HCT116 (cell line): ENCODE data around the gene MSL2. TPM values are rescaled to one million over a fixed set of nuclear protein-coding genes. Genes with fewer than 3 reads are reported as not detected.
"Not testable (repeated sequence)": the region's sequence is repeated elsewhere in the genome, so short reads cannot be mapped to it uniquely, and the experiment has no call there.

Experiments
- ATAC-seq: fragments of 200-7000 bp; cut with Tn5 transposase; 2 replicates; pipeline ENCODE4 v1.9.1; 2020; ENCODE audit warnings: mild to moderate bottlenecking, moderate library complexity
- BruUV-seq: library from RNA; stranded (reverse); fragments of 400-500 nt; replicated peaks from 2 replicates; lab custom pipeline; 2021; lab: Mats Ljungman, UMichigan
- CTCF ChIA-PET: fragments of 300-600 bp; sonication (Branson Sonifier 250); formaldehyde crosslinking; loops from one replicate; lab custom pipeline; 2021; ENCODE audit warnings: antibody characterized with exemption; lab: Charles Lee
- POLR2A ChIA-PET: fragments of 300-600, 350-600 bp; sonication (Branson Sonifier 250); formaldehyde crosslinking; loops from one replicate; lab custom pipeline; 2021; ENCODE audit warnings: antibody characterized with exemption; lab: Charles Lee
- RAD21 ChIA-PET, 2 experiments: fragments of 300-600 bp; sonication (Branson Sonifier 250); formaldehyde crosslinking; loops; one replicate each; lab custom pipeline; 2023; ENCODE audit warnings: low total read pairs in 2 of 2; ENCODE audit not compliant: uncharacterized antibody in 2 of 2, unreplicated experiment in 2 of 2, low non-redundant PET in 1 of 2; lab: Charles Lee
- DNase-seq: peaks from one replicate; pipeline ENCODE4 v3.0.0-alpha.2; 2010; ENCODE audit warnings: low read depth, low spot score
- H2AFZ ChIP-seq: fragments of 200-600 bp; shearing (Covaris generic), sonication (generic); 2 replicates; pipeline ENCODE4 v1.6.1; 2017; ENCODE audit warnings: low read depth, mixed run types, mixed read lengths, antibody characterized with exemption, low read length; ENCODE audit not compliant: poor library complexity, severe bottlenecking
- H3K27ac ChIP-seq: 2 replicates; pipeline ENCODE4 v1.5.1; 2012; ENCODE audit warnings: low read depth, low read length
- H3K27me3 ChIP-seq: fragments of 200-600 bp; sonication (generic); 2 replicates; pipeline ENCODE4 v1.6.1; 2016; ENCODE audit warnings: mixed run types, low read length, mixed read lengths; ENCODE audit not compliant: insufficient read depth
- H3K36me3 ChIP-seq, 2 experiments: fragments of 200-500 bp in 1 of 2; fragments of 200-600 bp in 1 of 2; sonication (Bioruptor generic) in 1 of 2; sonication (generic) in 1 of 2; 2 replicates each; pipeline versions ENCODE4 v1.5.1 to v1.6.1; 2014 to 2016; ENCODE audit warnings: low read length in 2 of 2, inconsistent platforms in 1 of 2, mixed read lengths in 1 of 2, mixed run types in 1 of 2; ENCODE audit not compliant: insufficient read depth in 2 of 2, control insufficient read depth in 1 of 2
- H3K4me1 ChIP-seq, 2 experiments: fragments of 200-600 bp in 1 of 2; sonication (generic) in 1 of 2; 2 replicates each; pipeline versions ENCODE4 v1.5.1 to v1.6.1; 2012 to 2017; ENCODE audit warnings: low read length in 2 of 2, inconsistent platforms in 1 of 2, mild to moderate bottlenecking in 1 of 2, mixed read lengths in 1 of 2, mixed run types in 1 of 2, moderate library complexity in 1 of 2; ENCODE audit not compliant: insufficient read depth in 2 of 2, control insufficient read depth in 1 of 2
- H3K4me2 ChIP-seq: fragments of 200-600 bp; sonication (generic); 2 replicates; pipeline ENCODE4 v1.6.1; 2017; ENCODE audit warnings: mixed run types, low read length, mixed read lengths
- H3K4me3 ChIP-seq, 2 experiments: fragments of 200-600 bp in 1 of 2; sonication (generic) in 1 of 2; replicated peaks in 1 of 2; 2 replicates each; pipeline ENCODE4 v1.5.1; 2011 to 2016; ENCODE audit warnings: low read length in 2 of 2, control low read depth in 1 of 2, low read depth in 1 of 2, mild to moderate bottlenecking in 1 of 2, mixed read lengths in 1 of 2, mixed run types in 1 of 2
- H3K79me2 ChIP-seq: fragments of 200-600 bp; sonication (generic); 2 replicates; pipeline ENCODE4 v1.6.1; 2017; ENCODE audit warnings: mild to moderate bottlenecking, mixed run types, low read length, moderate library complexity, mixed read lengths; ENCODE audit not compliant: insufficient read depth
- H3K9ac ChIP-seq: fragments of 200-600 bp; sonication (generic); 2 replicates; pipeline ENCODE4 v1.6.1; 2016; ENCODE audit warnings: low read length, mixed read lengths
- H3K9me2 ChIP-seq: fragments of 200-600 bp; sonication (generic), shearing (Covaris generic); 2 replicates; pipeline ENCODE4 v1.6.1; 2017; ENCODE audit warnings: mixed run types, mild to moderate bottlenecking, moderate library complexity; ENCODE audit not compliant: insufficient read depth
- H3K9me3 ChIP-seq, 2 experiments: fragments of 200-500 bp in 1 of 2; fragments of 200-600 bp in 1 of 2; sonication (Bioruptor generic) in 1 of 2; sonication (generic) in 1 of 2; 2 replicates each; pipeline ENCODE4 v1.6.1; 2014 to 2017; ENCODE audit warnings: low read length in 2 of 2, mixed read lengths in 2 of 2, inconsistent platforms in 1 of 2, low read depth in 1 of 2, mild to moderate bottlenecking in 1 of 2, mixed run types in 1 of 2, moderate library complexity in 1 of 2; ENCODE audit not compliant: control insufficient read depth in 1 of 2, insufficient read depth in 1 of 2
- H4K20me1 ChIP-seq: fragments of 200-600 bp; sonication (generic), shearing (Covaris generic); 2 replicates; pipeline ENCODE4 v1.6.1; 2017; ENCODE audit warnings: mixed run types, mild to moderate bottlenecking, moderate library complexity; ENCODE audit not compliant: insufficient read depth
- ATF3 ChIP-seq: IDR thresholded peaks from 2 replicates; pipeline ENCODE4 v1.6.1; 2012
- CTCF ChIP-seq, 3 experiments: fragments of 200-600 bp in 1 of 3; sonication (generic) in 1 of 3; IDR thresholded peaks in 2 of 3; conservative IDR thresholded peaks in 1 of 3; 2 replicates each; pipeline ENCODE4 v1.5.1; 2012 to 2017; ENCODE audit warnings: low read depth in 2 of 3, low read length in 2 of 3, antibody characterized with exemption in 1 of 3, borderline replicate concordance in 1 of 3, control low read depth in 1 of 3, mild to moderate bottlenecking in 1 of 3, mixed read lengths in 1 of 3, mixed run types in 1 of 3, moderate library complexity in 1 of 3; ENCODE audit not compliant: insufficient read depth in 1 of 3
- MAX ChIP-seq: IDR thresholded peaks from 2 replicates; pipeline ENCODE4 v1.6.1; 2012
- POLR2AphosphoS5 ChIP-seq: IDR thresholded peaks from 2 replicates; pipeline ENCODE4 v1.6.1; 2011; ENCODE audit warnings: mild to moderate bottlenecking, low read depth, low read length, moderate library complexity
- RAD21 ChIP-seq: IDR thresholded peaks from 2 replicates; pipeline ENCODE4 v1.6.1; 2012; ENCODE audit warnings: low read depth, mild to moderate bottlenecking
- REST ChIP-seq: IDR thresholded peaks from 2 replicates; pipeline ENCODE4 v1.6.1; 2012; ENCODE audit warnings: low read depth
- SIN3A ChIP-seq: IDR thresholded peaks from 2 replicates; pipeline ENCODE4 v1.6.1; 2012; ENCODE audit warnings: low read depth
- TCF7L2 ChIP-seq: IDR thresholded peaks from 2 replicates; pipeline ENCODE4 v1.7.0; 2011; ENCODE audit warnings: borderline replicate concordance, inconsistent platforms; ENCODE audit not compliant: insufficient read depth, insufficient read length; ENCODE audit errors: extremely low read depth
- intact Hi-C: fragments of 100-400 bp; cut with micrococcal nuclease; formaldehyde crosslinking; loops from 2 replicates; pipeline ENCODE4 v1.10.0; 2022
- total RNA-seq: library from RNA; stranded (reverse); gene quantifications from one replicate; pipeline ENCODE4 v1.2.1, GENCODE V29; 2021; ENCODE audit not compliant: unreplicated experiment

The MSL2 gene
- total RNA-seq, 1 experiment from 2014 or later, result 34.8 TPM

- BruUV-seq, ATAC-seq, H3K9ac ChIP-seq, H3K36me3 ChIP-seq, H3K27me3 ChIP-seq, POLR2A ChIA-PET, intact Hi-C loops, CTCF ChIA-PET, RAD21 ChIA-PET, H2AFZ ChIP-seq, H3K9me3 ChIP-seq, H3K4me3 ChIP-seq, H3K27ac ChIP-seq, H3K9me2 ChIP-seq, DNase-seq: not testable (repeated sequence)
- H3K4me2 ChIP-seq, result peak overlapping the region; percentile 85; the same call in 1 of the 2 replicates
- peaks cover 32 to 54% of the 10 kb centered on the region in 2 experiments for H3K4me1 ChIP-seq
- H4K20me1 ChIP-seq, result peaks cover 32% of the 10 kb centered on the region; the same call in 1 of the 2 replicates
- H3K79me2 ChIP-seq, result peaks cover 84% of the 10 kb centered on the region
Observed at GRCh38 chr3:136192195-136192594, 3.9 kb downstream of the MSL2 start.

- BruUV-seq, result no TSS peak
- CTCF ChIA-PET, result interaction anchor here (0.7 kb wide), 1 partner anchor 47 kb away, joined by 3 read pairs; no protein-coding TSS in a partner anchor
- POLR2A ChIA-PET, result no interaction called here
- ATAC-seq, result no peak
- intact Hi-C loops, result no loop called here
- Histone ChIP-seq H3K36me3 (no peaks in the 10 kb centered on the region; a peak in 1 of 4 replicates), H3K9me2 (no peaks in the 10 kb centered on the region), H3K4me1 (peaks cover 45 to 58% of the 10 kb centered on the region in 2 experiments), H3K27ac (no peak overlapping the region), H3K79me2 (peaks cover 100% of the 10 kb centered on the region), H2AFZ (no peak overlapping the region), H3K9me3 (no peaks in the 10 kb centered on the region), H4K20me1 (peaks cover 43% of the 10 kb centered on the region; the same call in 1 of the 2 replicates), H3K9ac (no peak overlapping the region), H3K4me3 (no peak overlapping the region), H3K27me3 (no peaks in the 10 kb centered on the region), H3K4me2 (no peak overlapping the region)
- DNase-seq, result no peak
- RAD21 ChIA-PET, result no interaction called here
- no peak for TF ChIP-seq REST
- TF ChIP-seq CTCF (IDR thresholded peaks at IDR 0.05 in 2 of 3, conservative IDR thresholded peaks at IDR 0.05 in 1 of 3; ENCODE audit: borderline replicate concordance in 1 of 3, insufficient read depth in 1 of 3, low read depth in 2 of 3, low read length in 2 of 3), result no peak
- no peak for TF ChIP-seq POLR2AphosphoS5
- TF ChIP-seq RAD21, result no peak
- TF ChIP-seq MAX, result no peak
- TF ChIP-seq TCF7L2, result no peak
- TF ChIP-seq ATF3, result no peak
- no peak for TF ChIP-seq SIN3A
Observed at GRCh38 chr3:136189859-136190617, 6.1 kb downstream of the MSL2 start.
